ENCODE measurements around the gene FBH1.

Gene FBH1

GRCh38 chr10:5973069-5973468 lies 83.0 kb downstream of the FBH1 start:
- Histone ChIP-seq H4K91ac (ENCODE audit: low read length) (no peak overlapping the region), H3K27ac (ENCODE audit: low read length, poor library complexity, severe bottlenecking) (no peak overlapping the region), H3K27me3 (ENCODE audit: control insufficient read depth in 1 of 2, insufficient read depth in 1 of 2, low read length in 2 of 2) (peaks cover 0 to 1% of the 10 kb centered on the region in 2 experiments), H2BK12ac (ENCODE audit: low read length in 2 of 2) (no peak overlapping the region), H3K18ac (ENCODE audit: low read depth in 1 of 2, low read length in 2 of 2) (no peak overlapping the region), H2AK5ac (ENCODE audit: low read length, severe bottlenecking) (no peak overlapping the region), H3K79me1 (replicated peaks; ENCODE audit: low read length, poor library complexity, severe bottlenecking) (no peaks in the 10 kb centered on the region), H2BK15ac (ENCODE audit: low read depth, poor library complexity, severe bottlenecking) (no peak overlapping the region), H3K9me3 (ENCODE audit: control insufficient read depth, low read length) (no peaks in the 10 kb centered on the region), H3K36me3 (ENCODE audit: control insufficient read depth in 1 of 2, insufficient read depth in 2 of 2, low read depth in 1 of 2, low read length in 2 of 2) (no peaks in the 10 kb centered on the region), H4K8ac (ENCODE audit: low read length) (no peak overlapping the region), H3K4ac (ENCODE audit: low read depth in 1 of 2, low read length in 2 of 2) (no peak overlapping the region), H3K4me2 (ENCODE audit: low read length, poor library complexity, severe bottlenecking) (no peak overlapping the region), H3K4me1 (ENCODE audit: control insufficient read depth, insufficient read depth, low read depth, low read length) (peaks cover 12% of the 10 kb centered on the region), H3K23ac (ENCODE audit: low read length in 2 of 2) (no peak overlapping the region), H3K9ac (ENCODE audit: low read length) (no peak overlapping the region), H2BK5ac (ENCODE audit: low read depth, low read length, poor library complexity, severe bottlenecking) (no peak overlapping the region), H2BK120ac (ENCODE audit: low read depth, low read length) (no peak overlapping the region), H3K14ac (ENCODE audit: low read length in 2 of 2) (no peak overlapping the region), H3K4me3 (ENCODE audit: insufficient read depth in 1 of 2, low read depth in 1 of 2, low read length in 2 of 2) (no peak overlapping the region), H2AFZ (ENCODE audit: low read depth, low read length) (no peak overlapping the region)
- WGBS = 65% methylated on average over 3 of the region's 4 CpGs
- DNase-seq = no peak

GRCh38 chr10:5975641-5976473 lies 85.8 kb downstream of the FBH1 start:
- Histone ChIP-seq H3K14ac (ENCODE audit: low read length in 2 of 2) (no peak overlapping the region), H2BK120ac (ENCODE audit: low read depth, low read length) (no peak overlapping the region)
- 83% methylated on average over 20 of the region's 20 CpGs for WGBS

GRCh38 chr10:5976512-5977470 lies 86.7 kb downstream of the FBH1 start:
- H3K4me2 ChIP-seq (ENCODE audit: low read length, poor library complexity, severe bottlenecking) = peak overlapping the region; percentile 99
- H4K8ac ChIP-seq (ENCODE audit: low read length) = peak overlapping the region; percentile 24
- peak overlapping the region; percentile 63 for H2BK15ac ChIP-seq (ENCODE audit: low read depth, poor library complexity, severe bottlenecking)
- no peaks in the 10 kb centered on the region for H3K9me3 ChIP-seq (ENCODE audit: control insufficient read depth, low read length)
- no peak overlapping the region for H2BK5ac ChIP-seq (ENCODE audit: low read depth, low read length, poor library complexity, severe bottlenecking)
- 1% methylated on average over 67 of the region's 82 CpGs for WGBS
- peak overlapping the region in 1 of 2 experiments; percentile 71 for H2BK12ac ChIP-seq (ENCODE audit: low read length in 2 of 2)
- H3K23ac ChIP-seq (ENCODE audit: low read length in 2 of 2) = peak overlapping the region in 1 of 2 experiments; percentile 40
- H3K4me3 ChIP-seq (ENCODE audit: insufficient read depth in 1 of 2, low read depth in 1 of 2, low read length in 2 of 2) = peak overlapping the region; percentile 80 to 90
- peak overlapping the region in 1 of 2 experiments; percentile 73 for H3K18ac ChIP-seq (ENCODE audit: low read depth in 1 of 2, low read length in 2 of 2)
- H3K36me3 ChIP-seq (ENCODE audit: control insufficient read depth in 1 of 2, insufficient read depth in 2 of 2, low read depth in 1 of 2, low read length in 2 of 2) = no peaks in the 10 kb centered on the region
- H3K27ac ChIP-seq (ENCODE audit: low read length, poor library complexity, severe bottlenecking) = no peak overlapping the region
- peak overlapping the region; percentile 81 for H3K9ac ChIP-seq (ENCODE audit: low read length)
- H4K91ac ChIP-seq (ENCODE audit: low read length) = no peak overlapping the region
- H3K4ac ChIP-seq (ENCODE audit: low read depth in 1 of 2, low read length in 2 of 2) = peak overlapping the region in 1 of 2 experiments; percentile 56
- peaks cover 14% of the 10 kb centered on the region for H3K4me1 ChIP-seq (ENCODE audit: control insufficient read depth, insufficient read depth, low read depth, low read length)
- peak overlapping the region in 1 of 2 experiments; percentile 75 for H3K14ac ChIP-seq (ENCODE audit: low read length in 2 of 2)
- no peak overlapping the region for H2BK120ac ChIP-seq (ENCODE audit: low read depth, low read length)
- H3K27me3 ChIP-seq (ENCODE audit: control insufficient read depth in 1 of 2, insufficient read depth in 1 of 2, low read length in 2 of 2) = peaks cover 0 to 9% of the 10 kb centered on the region in 2 experiments
- H3K79me1 ChIP-seq (replicated peaks; ENCODE audit: low read length, poor library complexity, severe bottlenecking) = no peaks in the 10 kb centered on the region
- DNase-seq = peak; percentile 65
- H2AFZ ChIP-seq (ENCODE audit: low read depth, low read length) = peak overlapping the region; percentile 97
- H2AK5ac ChIP-seq (ENCODE audit: low read length, severe bottlenecking) = no peak overlapping the region

More at GRCh38 chr10:5975641-5976473, 85.8 kb downstream of the FBH1 start:
- Histone ChIP-seq H3K27ac (ENCODE audit: low read length, poor library complexity, severe bottlenecking) (no peak overlapping the region), H3K18ac (ENCODE audit: low read depth in 1 of 2, low read length in 2 of 2) (no peak overlapping the region), H3K9me3 (ENCODE audit: control insufficient read depth, low read length) (no peaks in the 10 kb centered on the region), H2BK12ac (ENCODE audit: low read length in 2 of 2) (no peak overlapping the region), H2AK5ac (ENCODE audit: low read length, severe bottlenecking) (no peak overlapping the region), H4K91ac (ENCODE audit: low read length) (no peak overlapping the region), H3K27me3 (ENCODE audit: control insufficient read depth in 1 of 2, insufficient read depth in 1 of 2, low read length in 2 of 2) (peaks cover 0 to 4% of the 10 kb centered on the region in 2 experiments), H3K4me2 (ENCODE audit: low read length, poor library complexity, severe bottlenecking) (no peak overlapping the region), H4K8ac (ENCODE audit: low read length) (no peak overlapping the region), H3K4me3 (ENCODE audit: insufficient read depth in 1 of 2, low read depth in 1 of 2, low read length in 2 of 2) (peak overlapping the region in 1 of 2 experiments; percentile 90), H3K9ac (ENCODE audit: low read length) (peak overlapping the region; percentile 81), H3K23ac (ENCODE audit: low read length in 2 of 2) (no peak overlapping the region), H2BK5ac (ENCODE audit: low read depth, low read length, poor library complexity, severe bottlenecking) (no peak overlapping the region), H2AFZ (ENCODE audit: low read depth, low read length) (no peak overlapping the region), H3K36me3 (ENCODE audit: control insufficient read depth in 1 of 2, insufficient read depth in 2 of 2, low read depth in 1 of 2, low read length in 2 of 2) (no peaks in the 10 kb centered on the region), H3K4ac (ENCODE audit: low read depth in 1 of 2, low read length in 2 of 2) (no peak overlapping the region), H3K79me1 (replicated peaks; ENCODE audit: low read length, poor library complexity, severe bottlenecking) (no peaks in the 10 kb centered on the region), H3K4me1 (ENCODE audit: control insufficient read depth, insufficient read depth, low read depth, low read length) (peaks cover 14% of the 10 kb centered on the region), H2BK15ac (ENCODE audit: low read depth, poor library complexity, severe bottlenecking) (no peak overlapping the region)
- peak; percentile 59 for DNase-seq
